ENCODE measurements around the gene CCP110.

Gene CCP110

GRCh38 chr16:19595043-19595767 is 71.5 kb downstream of the CCP110 start:
- intact Hi-C loops (cut with DNase I) = no loop called here
- DNase-seq = peak in 1 of 10 donors; percentile 69

GRCh38 chr16:19598805-19599510 is 75.2 kb downstream of the CCP110 start:
- intact Hi-C loops (cut with DNase I) = no loop called here
- no peak for DNase-seq

GRCh38 chr16:19599968-19600716 is 76.4 kb downstream of the CCP110 start:
- intact Hi-C loops (cut with DNase I) = no loop called here
- DNase-seq = no peak

GRCh38 chr16:19601083-19601976 is 77.6 kb downstream of the CCP110 start:
- peak in 4 of 10 donors; percentile 18 to 52 (median 44) for DNase-seq
- intact Hi-C loops (cut with DNase I) = loop anchor here (1.0 kb wide), 1 partner anchor 285 kb away; no protein-coding TSS in a partner anchor

All from posterior cingulate gyrus (tissue), 11 donors.